ENCODE results near the gene SNX3. TPM values are rescaled to one million over a fixed set of nuclear protein-coding genes. Genes with fewer than 3 reads are reported as not detected.

The SNX3 gene
- total and polyA plus RNA-seq, 7 donors = 165 to 348 (median 204) TPM

GRCh38 chr6:108174371-108175175 lies 86.3 kb downstream of the SNX3 start:
- peak in 3 of 4 donors; percentile 34 to 54 (median 34) for ATAC-seq
- TF ChIP-seq CTCF (IDR thresholded peaks at IDR 0.05) = no peak
- peak overlapping the region; percentile 41 for H3K4me3 ChIP-seq
- WGBS, 3 donors = 8 to 11% (median 8%) methylated on average over 41 to 43 of the region's 43 CpGs
- no peak overlapping the region for H3K27ac ChIP-seq
- no peak for DNase-seq
- intact Hi-C loops (cut with DNase I) = no loop called here
- H3K4me1 ChIP-seq = no peaks in the 10 kb centered on the region
- no peaks in the 10 kb centered on the region for H3K9me3 ChIP-seq
- no peaks in the 10 kb centered on the region for H3K36me3 ChIP-seq (ENCODE audit: insufficient read depth in 1 of 2, low read depth in 1 of 2)
- peaks cover 0 to 96% (median 45%) of the 10 kb centered on the region in 3 donors for H3K27me3 ChIP-seq (ENCODE audit: insufficient read depth in 3 of 3, low read length in 2 of 3)

GRCh38 chr6:108171918-108172516 lies 88.8 kb downstream of the SNX3 start:
- intact Hi-C loops (cut with DNase I) = no loop called here
- H3K4me1 ChIP-seq = peaks cover 14% of the 10 kb centered on the region
- no peaks in the 10 kb centered on the region for H3K36me3 ChIP-seq (ENCODE audit: insufficient read depth in 1 of 2, low read depth in 1 of 2)
- H3K27me3 ChIP-seq (ENCODE audit: insufficient read depth in 3 of 3, low read length in 2 of 3) = peaks cover 0 to 100% (median 63%) of the 10 kb centered on the region in 3 donors
- no peak overlapping the region for H3K27ac ChIP-seq
- H3K9me3 ChIP-seq = no peaks in the 10 kb centered on the region
- ATAC-seq (no peak), DNase-seq (no peak)
- H3K4me3 ChIP-seq = no peak overlapping the region
- TF ChIP-seq CTCF (IDR thresholded peaks at IDR 0.05) = no peak
- 30 to 62% (median 58%) methylated on average over 3 of the region's 3 CpGs for WGBS, 3 donors

- peaks cover 14% of the 10 kb centered on the region for H3K4me1 ChIP-seq
- ATAC-seq = no peak
- intact Hi-C loops (cut with DNase I) = no loop called here
These were observed 89.4 kb downstream of the SNX3 start for GRCh38 chr6:108171291-108171917.

More at GRCh38 chr6:108171291-108171917, 89.4 kb downstream of the SNX3 start:
- Histone ChIP-seq H3K27me3 (ENCODE audit: insufficient read depth in 3 of 3, low read length in 2 of 3) (peaks cover 0 to 100% (median 64%) of the 10 kb centered on the region in 3 donors), H3K27ac (no peak overlapping the region), H3K4me3 (no peak overlapping the region), H3K36me3 (ENCODE audit: insufficient read depth in 1 of 2, low read depth in 1 of 2) (no peaks in the 10 kb centered on the region), H3K9me3 (no peaks in the 10 kb centered on the region)
- TF ChIP-seq CTCF (IDR thresholded peaks at IDR 0.05) = no peak
- WGBS, 3 donors = 27 to 47% (median 42%) methylated on average over 21 of the region's 21 CpGs
- DNase-seq = no peak

Data from psoas muscle (tissue), 8 donors.